Measurements from ENCODE around the gene TPM2. TPM values are rescaled to one million over a fixed set of nuclear protein-coding genes. Genes with fewer than 3 reads are reported as not detected.
A peak's percentile ranks its signal among the peaks of the same experiment; 100 is the strongest.

The TPM2 gene
- total RNA-seq, result 1,217 TPM
- long read RNA-seq, transcript TPM2-203 (9 exons, 1,183 nt), result minor isoform, 27 of 712 reads
- long read RNA-seq, transcript TPM2-212 (9 exons, 1,185 nt), result minor isoform, 149 of 712 reads
- long read RNA-seq, transcript TPM2-211 (9 exons, 1,392 nt), result major isoform, 299 of 712 reads
- long read RNA-seq, partial matches to known transcripts, result 98 of 712 reads
- long read RNA-seq, other reads (novel, unspliced or antisense), result 138 of 712 reads

GRCh38 chr9:35689542-35690293 is at the start of gene TPM2:
TPM2 (minus strand) TSS chr9:35689925; CDS start chr9:35689817, 108 bp downstream.
- ATAC-seq, result peak; percentile 78
- DNase-seq, result peak; percentile 91
- intact Hi-C loops (cut with micrococcal nuclease), result no loop called here

DNA sequence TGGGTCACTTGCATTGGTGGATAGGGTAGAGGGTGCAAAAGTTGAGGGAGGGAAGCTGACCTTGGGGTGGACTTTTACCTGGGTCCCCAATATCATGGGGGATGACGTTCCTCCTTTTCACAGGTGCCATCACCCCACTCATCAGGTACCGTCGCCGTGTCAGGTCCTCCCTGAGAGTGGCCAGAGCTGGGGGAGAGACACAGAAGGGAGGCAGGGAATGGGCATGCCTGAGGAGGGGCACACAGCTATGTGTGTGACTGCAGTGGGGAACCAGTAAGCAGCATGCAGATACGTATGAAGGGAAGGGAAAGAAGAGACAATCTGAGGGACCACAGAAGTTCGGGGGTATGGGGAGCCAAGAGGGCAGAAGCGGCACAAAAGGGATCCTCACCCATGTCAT is 49.2 kb upstream of the TPM2 start:
- intact Hi-C loops (cut with micrococcal nuclease), result no loop called here
- ATAC-seq, result no peak

DNA sequence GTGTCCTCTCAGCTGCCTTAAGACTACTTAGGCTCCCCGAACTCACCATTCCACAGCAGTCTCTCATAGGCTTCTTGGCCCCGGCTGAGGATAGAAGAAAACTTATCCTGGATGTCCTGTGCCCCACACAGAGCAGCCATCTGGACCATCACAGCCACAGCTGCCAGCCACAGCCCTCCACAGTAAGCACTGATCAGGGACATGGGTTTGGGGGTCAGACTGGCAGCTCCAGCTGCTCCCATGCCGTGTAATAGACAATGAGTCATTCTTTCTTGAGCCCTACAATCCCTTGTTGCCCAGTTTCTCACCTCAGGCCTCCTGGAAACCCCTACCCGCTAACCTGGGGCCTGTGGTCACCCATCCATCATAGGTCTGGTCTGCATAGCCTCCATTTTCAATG is 48.5 kb upstream of the TPM2 start:
- DNase-seq (no peak), ATAC-seq (no peak)
- intact Hi-C loops (cut with micrococcal nuclease), result no loop called here

More for the DNA sequence above, 49.2 kb upstream of the TPM2 start:
- no peak for DNase-seq

GRCh38 chr9:35737143-35737542 is 47.4 kb upstream of the TPM2 start:
- ATAC-seq (no peak), DNase-seq (no peak)
- intact Hi-C loops (cut with micrococcal nuclease), result no loop called here

DNA sequence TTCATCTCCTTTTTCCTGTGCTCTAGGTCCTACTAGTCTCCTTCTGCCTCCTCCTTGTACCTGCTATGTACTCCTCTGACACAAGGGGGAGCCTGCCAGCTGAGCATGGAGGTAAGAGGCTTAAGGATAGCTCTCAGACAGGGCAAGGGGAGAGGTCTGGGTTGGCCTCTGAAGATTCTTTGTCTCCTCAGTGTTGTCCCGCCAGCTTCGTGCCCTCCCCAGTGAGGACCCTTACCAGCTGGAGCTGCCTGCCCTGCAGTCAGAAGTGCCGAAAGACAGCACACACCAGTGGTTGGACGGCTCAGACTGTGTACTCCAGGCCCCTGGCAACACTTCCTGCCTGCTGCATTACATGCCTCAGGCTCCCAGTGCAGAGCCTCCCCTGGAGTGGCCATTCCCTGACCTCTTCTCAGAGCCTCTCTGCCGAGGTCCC is 46.5 kb upstream of the TPM2 start:
- DNase-seq (peak; percentile 52), ATAC-seq (peak; percentile 11)

DNA sequence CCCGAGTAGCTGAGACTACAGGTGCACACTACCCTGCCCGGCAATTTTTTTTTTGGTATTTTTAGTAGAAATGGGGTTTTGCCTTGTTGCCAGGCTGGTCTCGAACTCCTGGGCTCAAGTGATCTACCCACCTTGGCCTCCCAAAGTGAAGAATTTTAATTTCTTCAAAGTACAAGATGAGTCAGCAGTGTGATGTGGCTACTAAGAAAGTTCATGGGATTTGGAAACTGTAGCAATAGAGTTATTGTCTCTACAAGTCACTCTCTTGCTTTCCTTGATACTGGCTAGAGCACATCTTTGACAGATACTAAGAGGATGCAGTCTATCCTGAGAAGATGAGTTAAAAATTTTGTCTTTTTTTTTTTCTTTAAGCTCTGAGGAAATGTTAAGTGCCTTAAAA is 44.4 kb upstream of the TPM2 start:
- intact Hi-C loops (cut with micrococcal nuclease), result no loop called here
- DNase-seq (no peak), ATAC-seq (no peak)

More for the DNA sequence above, 46.5 kb upstream of the TPM2 start:
- intact Hi-C loops (cut with micrococcal nuclease), result no loop called here

DNA sequence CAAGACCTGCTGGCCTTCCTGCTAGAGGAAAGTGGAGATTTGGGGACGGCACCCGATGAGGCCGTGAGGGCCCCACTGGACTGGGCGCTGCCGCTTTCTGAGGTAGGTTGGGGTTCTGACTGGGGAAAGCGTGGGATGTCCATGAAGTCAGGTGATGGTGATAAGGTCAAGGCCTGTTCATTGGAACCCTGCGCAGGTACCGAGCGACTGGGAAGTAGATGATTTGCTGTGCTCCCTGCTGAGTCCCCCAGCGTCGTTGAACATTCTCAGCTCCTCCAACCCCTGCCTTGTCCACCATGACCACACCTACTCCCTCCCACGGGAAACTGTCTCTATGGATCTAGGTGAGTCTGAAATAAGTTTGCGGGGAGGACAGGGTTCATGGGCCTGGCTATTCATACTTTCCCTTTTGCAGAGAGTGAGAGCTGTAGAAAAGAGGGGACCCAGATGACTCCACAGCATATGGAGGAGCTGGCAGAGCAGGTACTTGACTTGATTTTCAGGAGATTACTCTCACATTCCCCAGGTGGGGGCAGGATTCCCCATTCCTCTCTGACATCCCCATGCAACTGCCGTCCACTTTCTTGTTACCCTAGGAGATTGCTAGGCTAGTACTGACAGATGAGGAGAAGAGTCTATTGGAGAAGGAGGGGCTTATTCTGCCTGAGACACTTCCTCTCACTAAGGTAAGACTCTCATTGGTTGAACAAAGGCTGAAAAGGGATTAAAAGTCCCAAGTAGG is 43.2 kb upstream of the TPM2 start:
- intact Hi-C loops (cut with micrococcal nuclease), result no loop called here
- peak; percentile 0 for ATAC-seq
- DNase-seq, result no peak

- intact Hi-C loops (cut with micrococcal nuclease), result no loop called here
- peak; percentile 98 for DNase-seq
- peak; percentile 89 for ATAC-seq
These were observed 42.6 kb upstream of the TPM2 start, which contains the start of the genes CREB3 and TLN1 for GRCh38 chr9:35732185-35732799. CREB3 (plus strand) TSS chr9:35732666; CDS start chr9:35732773, 107 bp downstream. TLN1 (minus strand) TSS chr9:35732195; CDS start chr9:35725694, 6,501 bp downstream.

DNA sequence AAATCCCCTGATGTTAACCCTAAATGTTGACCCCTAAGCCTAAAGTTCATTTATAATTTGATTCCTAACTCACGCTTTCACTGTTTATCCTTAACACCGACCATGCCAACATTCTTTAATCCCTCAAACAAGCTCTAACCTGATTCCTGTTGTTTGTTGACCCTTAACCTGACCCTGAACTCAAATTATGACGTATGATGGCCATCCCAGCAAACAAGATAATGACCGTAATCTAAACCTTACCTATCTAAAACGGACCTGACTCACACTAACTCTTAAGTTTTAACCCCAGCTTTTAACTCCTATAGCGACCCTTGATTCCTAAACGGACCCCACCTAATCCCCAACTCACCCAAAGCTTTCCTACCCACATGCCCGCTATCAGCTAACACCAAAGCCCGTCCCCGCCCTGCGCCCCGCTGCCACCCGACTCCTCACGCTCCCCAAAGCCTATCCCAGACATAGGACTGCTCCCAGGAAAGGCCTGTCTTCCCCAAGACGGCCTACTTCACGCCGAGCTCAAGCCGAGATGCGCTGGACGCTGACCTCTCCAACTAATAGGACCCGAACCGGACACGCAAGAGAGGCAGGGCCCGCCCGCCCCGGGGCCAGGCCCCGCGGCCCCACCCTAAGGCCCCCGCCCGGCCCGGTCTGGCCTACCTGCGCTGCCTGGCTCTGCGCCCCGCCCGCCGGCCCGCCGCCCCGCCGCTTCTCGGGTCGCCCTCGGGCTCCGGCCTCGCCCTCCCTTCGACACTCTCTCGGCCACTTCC is 41.9 kb upstream of the TPM2 start:
- ATAC-seq, result no peak
- intact Hi-C loops (cut with micrococcal nuclease), result no loop called here
- no peak for DNase-seq

- ATAC-seq (no peak), DNase-seq (no peak)
- intact Hi-C loops (cut with micrococcal nuclease), result no loop called here
These were observed 40.7 kb upstream of the TPM2 start for GRCh38 chr9:35730486-35730854.

GRCh38 chr9:35729700-35730485 is 40.2 kb upstream of the TPM2 start:
- intact Hi-C loops (cut with micrococcal nuclease), result no loop called here
- ATAC-seq (no peak), DNase-seq (peak; percentile 68)

DNA sequence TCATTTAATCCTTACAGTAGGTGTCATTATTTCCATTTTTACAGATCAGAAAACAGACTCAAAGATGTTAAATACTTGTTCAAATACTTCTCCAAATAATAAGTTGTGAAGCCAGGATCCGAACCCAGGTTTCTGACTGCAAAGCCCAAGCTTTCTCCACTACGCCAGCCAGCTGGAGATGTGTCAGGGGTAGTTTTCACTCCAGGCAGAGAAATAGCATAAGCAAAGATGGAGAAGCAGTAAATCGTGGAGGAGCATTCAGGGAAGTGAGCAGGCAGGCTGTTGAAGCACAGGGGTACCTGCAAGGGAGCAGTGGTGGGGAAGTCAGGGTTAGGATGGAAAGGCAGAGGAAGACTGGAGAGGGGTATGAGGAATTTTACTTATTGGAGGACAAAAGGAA is 39.4 kb upstream of the TPM2 start:
- intact Hi-C loops (cut with micrococcal nuclease), result no loop called here

DNA sequence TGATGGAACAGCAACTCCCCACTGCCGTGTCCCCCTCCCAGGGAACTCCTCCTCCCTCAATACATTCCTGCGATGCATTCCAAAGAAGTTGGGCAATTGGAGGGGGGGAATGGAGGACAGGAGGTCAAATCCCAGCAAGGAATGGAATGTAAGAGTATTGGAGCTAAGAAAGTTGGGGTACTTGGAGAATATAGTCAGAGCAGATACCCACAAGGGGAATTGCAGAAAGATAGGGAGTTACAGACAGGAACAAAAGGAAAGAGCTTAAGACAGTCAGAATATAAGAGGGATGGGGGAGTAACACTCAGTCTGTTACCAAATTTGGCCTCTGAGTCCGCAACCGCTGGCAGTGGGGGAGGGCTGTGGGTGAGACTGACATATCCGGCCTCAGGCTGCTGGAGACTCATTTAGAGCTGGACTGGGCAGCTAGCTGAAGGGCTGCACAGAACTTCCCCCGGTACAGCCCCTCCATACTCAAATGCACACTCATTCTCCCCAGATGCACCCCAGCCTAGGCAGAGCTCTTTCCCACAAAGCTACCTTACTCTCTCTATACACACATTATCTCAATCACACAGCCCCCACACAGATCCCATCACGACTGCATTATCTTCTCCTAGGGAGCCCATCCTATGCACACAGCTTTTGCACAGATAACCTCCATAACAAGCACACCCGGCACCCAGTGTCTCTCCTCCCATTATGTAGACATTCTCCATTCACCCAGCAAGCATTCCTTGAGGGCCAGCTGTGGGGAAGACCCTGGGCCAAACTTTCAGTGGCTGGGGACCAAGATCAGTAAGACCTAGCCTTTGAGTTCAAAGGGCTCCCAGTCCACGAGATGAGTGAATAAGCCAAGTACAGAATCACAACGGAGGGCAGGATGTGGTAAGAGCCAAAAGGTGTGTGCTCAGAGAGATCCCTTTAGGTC is 38.6 kb upstream of the TPM2 start:
- DNase-seq, result peak; percentile 82
- intact Hi-C loops (cut with micrococcal nuclease), result no loop called here
- peak; percentile 47 for ATAC-seq

More for the DNA sequence above, 39.4 kb upstream of the TPM2 start:
- DNase-seq (no peak), ATAC-seq (no peak)

- intact Hi-C loops (cut with micrococcal nuclease), result no loop called here
- DNase-seq (no peak), ATAC-seq (no peak)
These were observed 37.9 kb upstream of the TPM2 start for GRCh38 chr9:35727676-35728040.

DNA sequence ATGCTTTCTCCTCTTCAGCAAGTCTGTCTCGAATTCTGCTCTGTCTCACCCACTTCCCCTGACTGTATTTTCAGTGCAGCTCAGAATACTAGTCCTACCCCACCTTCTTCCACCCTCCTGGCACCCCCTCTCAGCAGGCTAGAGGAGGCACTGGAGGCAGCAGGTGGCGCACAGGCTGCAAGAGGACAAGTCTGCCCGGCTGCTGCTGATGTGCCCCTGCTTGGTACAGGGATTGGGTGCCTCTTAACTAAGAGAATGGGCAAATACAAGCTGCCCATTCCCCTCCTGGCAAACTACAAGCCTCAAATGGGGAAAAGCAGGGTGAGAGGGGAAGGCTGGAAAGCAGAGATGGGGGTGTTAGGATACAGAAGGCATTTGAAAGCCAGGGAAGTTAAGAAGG is 37.2 kb upstream of the TPM2 start:
- ATAC-seq (peak; percentile 63), DNase-seq (peak; percentile 70)
- intact Hi-C loops (cut with micrococcal nuclease), result no loop called here

DNA sequence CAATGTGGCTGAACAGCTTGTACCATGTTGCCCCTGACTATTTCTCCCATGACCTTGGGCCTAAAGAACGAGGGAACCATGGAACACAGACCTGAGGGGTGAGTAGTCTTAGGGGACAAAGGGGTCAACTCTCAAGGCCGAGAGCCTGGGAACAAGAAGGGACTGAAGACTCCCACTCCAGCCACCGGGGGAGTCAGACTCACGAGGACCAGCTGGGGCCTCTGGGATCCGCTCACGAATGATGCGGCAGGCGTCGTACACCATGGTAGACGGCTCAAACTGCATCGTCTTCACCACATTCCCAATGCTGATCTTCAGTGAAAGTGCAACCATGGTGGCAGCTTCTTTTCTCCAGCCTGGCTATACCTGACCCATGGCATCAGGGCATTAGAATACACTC is 35.6 kb upstream of the TPM2 start:
- DNase-seq (no peak), ATAC-seq (no peak)
- intact Hi-C loops (cut with micrococcal nuclease), result no loop called here

DNA sequence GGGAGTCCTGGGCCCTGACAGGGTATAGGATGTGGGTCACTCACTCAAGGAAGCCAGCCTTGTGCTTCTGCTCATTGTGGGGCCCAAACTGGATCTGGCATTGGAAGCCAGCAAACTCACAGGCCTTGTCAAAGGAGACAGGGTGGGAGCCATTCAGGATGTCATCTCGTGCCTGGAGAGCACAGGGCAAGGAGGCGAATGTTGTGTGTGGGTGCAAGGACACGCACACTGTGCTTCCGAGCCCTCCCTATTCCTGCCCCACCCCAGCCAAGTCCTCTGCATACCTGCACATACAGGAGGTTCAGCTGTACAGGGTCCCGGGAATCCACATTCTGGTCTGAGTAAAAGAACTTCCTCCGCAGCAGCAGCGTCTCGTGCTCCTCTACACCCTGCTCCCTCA is 34.2 kb upstream of the TPM2 start:
- DNase-seq, result no peak
- intact Hi-C loops (cut with micrococcal nuclease), result no loop called here
- ATAC-seq, result no peak

Measured in left ventricle myocardium superior (tissue), 1 donor.